Stimulated activated CD4-positive, alpha-beta T cell treated with anti-CD3 and anti-CD28 coated beads, TNF-alpha, amount 100 ng/mL, for 24 hours (primary cell): ENCODE results near the gene TBCD.
A peak's percentile ranks its signal among the peaks of the same experiment; 100 is the strongest.

ENCODE experiments used
- DNase-seq, 3 experiments: peaks; one replicate each; pipeline ENCODE4 v3.0.0-alpha.2; 2020; ENCODE audit warnings: low read depth in 3 of 3

TBCD gene

DNA sequence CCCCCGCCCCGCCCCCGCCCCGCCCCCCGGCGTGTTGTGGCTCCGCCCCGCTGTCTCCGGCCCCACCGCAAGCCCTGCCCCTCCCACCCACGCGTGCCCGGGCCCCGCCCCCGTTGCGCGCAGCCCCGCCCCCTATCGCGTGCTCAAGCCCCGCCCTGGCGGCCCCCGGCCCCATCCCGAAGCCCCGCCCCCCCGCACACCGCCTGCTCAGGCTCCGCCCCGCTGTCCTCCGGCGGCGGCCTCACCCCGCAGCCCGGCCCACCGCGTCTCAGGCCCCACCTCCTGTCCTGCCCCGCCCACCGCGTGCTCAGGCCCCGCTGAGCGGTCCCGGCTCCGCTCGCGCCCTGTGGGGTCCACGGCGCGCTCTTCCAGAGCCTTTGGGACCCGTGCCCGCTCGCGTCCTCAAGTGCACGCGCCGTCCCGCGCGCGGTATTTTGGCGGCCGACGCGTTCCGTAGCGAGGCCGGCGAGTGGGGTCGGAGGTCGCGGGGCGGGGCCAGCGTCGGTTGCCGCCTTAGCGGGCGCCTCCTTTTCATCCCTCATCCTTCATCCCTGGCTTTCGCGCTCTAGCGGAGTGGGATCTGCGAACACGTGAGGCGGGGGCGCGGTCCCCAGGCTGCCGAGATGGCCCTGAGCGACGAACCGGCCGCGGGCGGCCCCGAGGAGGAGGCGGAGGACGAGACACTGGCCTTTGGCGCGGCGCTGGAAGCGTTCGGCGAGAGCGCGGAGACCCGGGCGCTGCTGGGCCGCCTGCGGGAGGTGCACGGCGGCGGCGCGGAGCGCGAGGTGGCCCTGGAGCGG, at the start of gene TBCD:
TBCD (plus strand) TSS at position 495 of the 800 bp plus-strand sequence; CDS start at position 624, 129 bp downstream.
- peak; percentile 76 to 86 (median 78) for DNase-seq

DNA sequence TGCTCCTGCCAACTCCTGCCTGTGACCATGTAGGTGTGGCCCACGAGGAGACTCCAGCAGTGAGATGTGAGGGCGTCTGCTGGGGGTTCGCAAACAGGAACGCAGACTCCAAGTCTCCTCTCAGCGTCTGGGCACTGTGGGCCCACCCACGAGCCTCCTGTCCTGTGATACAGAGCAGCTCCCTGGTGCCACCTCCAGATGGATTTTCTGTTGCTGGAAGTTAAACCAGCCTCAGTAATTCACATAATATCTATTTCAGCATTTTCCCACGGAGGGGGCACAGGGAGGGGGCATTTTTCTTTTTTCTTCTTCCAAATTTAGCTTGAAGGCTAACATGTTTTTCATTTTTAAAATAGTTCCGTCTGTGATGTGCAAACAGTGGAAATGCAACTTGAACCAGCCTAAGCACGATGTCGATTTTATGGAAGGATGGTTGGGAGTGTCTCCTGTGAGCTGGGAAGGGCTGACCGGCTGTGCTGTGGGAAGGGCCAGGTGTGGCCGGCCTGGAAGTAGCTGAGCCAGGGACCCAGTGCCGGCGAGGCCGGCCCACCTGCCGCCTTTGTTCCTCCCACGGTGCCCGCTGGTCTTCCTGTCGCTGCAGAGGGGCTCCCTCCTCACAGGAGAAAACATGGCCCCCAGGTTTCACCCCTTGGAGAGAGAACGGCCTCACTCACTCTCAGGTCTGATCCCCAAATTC, 49.5 kb upstream of the TBCD start:
- no peak for DNase-seq

- DNase-seq, result no peak
Measured at GRCh38 chr17:82703036-82703745, 48.7 kb upstream of the TBCD start.

- DNase-seq, result no peak
Measured at GRCh38 chr17:82703935-82704865, 47.7 kb upstream of the TBCD start.

- DNase-seq, result no peak
Measured at GRCh38 chr17:82704886-82705285, 47.0 kb upstream of the TBCD start.

DNA sequence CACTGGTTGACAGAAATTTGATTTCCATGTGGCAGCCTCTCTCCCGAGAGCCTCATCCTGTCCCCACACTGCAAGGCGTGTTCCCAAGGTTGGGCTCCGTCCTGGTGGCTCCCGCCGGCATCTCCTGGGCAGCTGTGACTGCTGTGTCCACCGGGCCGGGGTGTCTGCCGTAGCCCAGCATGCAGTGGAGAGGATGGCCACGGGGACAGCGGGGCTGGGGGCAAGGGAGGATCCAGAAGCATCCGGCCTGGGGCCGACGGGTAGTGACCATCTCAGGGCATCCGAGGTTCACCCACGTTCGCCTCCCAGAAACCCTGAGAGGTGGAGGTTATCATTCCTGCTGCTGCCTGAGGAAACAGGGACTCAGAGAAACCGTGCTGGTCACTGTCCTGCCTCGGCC, 46.1 kb upstream of the TBCD start:
- DNase-seq, result no peak

DNA sequence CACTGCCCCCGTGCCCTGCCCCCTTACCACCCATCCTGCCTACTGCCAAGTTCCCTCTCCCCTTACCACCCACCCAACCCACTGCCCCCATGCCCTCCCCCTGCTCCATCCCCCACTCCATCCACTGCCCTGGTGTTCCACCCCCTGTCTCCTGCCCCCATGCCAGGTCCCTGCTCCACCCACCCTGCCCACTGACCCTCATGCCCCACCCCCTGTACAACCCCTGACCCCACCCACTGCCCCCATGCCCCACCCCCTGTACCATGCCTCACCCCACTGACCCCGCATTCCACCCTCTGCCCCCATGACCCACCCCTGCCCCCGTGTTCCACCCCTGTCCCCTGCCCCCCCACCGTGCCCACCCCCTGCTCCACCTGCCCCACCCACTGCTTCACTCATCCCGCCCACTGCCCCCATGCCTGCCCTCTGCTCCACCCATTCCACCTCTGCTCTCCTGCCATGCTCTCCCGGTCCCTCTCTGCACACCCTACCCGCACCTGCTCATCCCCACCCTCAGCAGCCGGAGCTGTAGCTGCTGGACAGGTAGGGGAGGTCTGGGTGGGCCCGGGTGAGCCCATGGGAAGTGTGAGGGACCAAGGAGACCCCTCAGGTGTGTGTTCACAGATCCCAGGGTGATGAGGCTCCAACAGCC, 42.7 kb upstream of the TBCD start:
- DNase-seq, result no peak

GRCh38 chr17:82709676-82710498, 42.0 kb upstream of the TBCD start:
- no peak for DNase-seq

GRCh38 chr17:82710499-82711232, 41.2 kb upstream of the TBCD start:
- no peak for DNase-seq

DNA sequence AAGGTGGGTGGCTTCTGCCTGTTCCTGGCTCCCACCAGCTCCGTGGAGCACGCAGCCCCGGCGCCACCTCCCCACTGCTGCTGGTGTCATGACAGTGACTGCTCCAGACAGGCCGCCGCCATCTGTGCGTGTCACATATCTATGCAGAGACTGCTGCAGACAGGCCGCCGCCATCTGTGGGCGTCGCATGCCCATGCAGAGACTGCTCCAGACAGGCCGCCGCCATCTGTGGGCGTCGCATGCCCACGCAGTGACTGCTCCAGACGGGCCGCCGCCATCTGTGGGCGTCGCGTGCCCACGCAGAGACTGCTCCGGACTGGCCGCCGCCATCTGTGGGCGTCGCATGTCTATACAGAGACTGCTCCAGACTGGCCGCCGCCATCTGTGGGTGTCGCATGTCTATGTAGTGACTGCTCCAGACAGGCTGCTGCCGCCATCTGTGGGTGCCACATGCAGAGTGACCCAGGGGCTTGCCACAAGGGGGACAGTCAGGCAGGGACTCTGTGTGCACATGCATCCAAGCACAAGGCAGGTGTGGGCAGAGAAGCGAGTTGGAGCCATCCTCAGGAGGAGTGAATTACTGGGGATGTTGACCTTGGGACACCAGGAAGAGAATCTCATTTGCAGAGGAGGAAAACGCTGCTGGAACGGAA, 38.7 kb upstream of the TBCD start:
- no peak for DNase-seq

DNA sequence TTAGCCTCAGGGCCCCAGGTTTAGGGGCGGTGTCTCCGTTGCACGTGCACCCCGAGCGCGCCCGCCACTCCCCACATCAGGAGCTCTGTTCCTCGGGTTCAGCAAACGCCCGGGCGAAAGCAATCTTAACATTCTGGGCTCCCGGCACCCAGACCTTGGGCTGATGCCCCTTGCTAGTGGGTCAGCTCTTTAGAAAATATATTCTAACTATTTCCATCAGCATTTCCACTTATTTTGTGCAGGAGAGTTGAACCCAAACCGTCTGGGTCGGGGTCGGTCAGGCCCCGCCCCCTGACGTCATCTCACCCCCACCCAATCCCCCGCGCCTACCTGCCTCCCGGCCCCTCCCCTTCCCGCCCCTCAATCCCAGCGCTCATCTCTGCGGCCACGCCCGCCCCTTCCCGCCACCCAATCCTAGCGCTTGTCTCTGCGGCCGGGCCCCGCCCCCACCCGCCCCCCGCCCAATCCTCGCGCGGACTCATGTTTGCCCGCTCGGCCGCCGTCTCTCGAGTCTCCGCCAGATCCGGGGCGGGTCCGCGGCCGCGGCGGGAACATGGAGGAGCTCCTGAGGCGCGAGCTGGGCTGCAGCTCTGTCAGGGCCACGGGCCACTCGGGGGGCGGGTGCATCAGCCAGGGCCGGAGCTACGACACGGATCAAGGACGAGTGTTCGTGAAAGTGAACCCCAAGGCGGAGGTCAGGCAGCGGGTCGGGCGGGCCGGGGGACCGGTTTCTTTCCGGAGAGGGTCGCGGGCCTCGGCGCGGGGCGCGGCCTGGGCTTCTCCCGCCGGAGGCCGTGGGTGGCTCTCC, 35.5 kb upstream of the TBCD start, which contains the start of gene FN3KRP:
FN3KRP (plus strand) TSS at position 504 of the 808 bp plus-strand sequence; CDS start at position 554, 50 bp downstream.
- peak; percentile 66 to 97 (median 86) for DNase-seq

GRCh38 chr17:82718986-82719685, 32.7 kb upstream of the TBCD start:
- DNase-seq, result no peak

DNA sequence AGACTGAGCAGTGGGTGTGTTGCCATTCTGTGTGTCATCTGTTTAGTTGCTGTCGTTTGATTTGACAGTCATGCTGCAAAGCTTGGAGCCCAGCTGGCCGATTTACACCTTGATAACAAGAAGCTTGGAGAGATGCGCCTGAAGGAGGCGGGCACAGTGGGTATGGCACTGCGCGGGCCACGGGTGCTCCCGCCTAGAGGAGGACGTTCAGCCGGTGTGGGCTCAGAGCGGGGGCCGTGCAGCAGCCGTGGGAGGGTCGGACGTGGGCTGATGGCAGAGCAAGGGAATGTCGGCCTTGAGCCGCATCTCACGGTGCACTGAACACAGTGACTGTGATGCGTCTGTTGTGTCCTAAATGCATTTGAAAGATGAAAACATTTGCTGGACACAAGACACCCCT, 31.7 kb upstream of the TBCD start:
- DNase-seq, result no peak

- DNase-seq, result no peak
Measured at GRCh38 chr17:82722341-82723013, 29.4 kb upstream of the TBCD start.

DNA sequence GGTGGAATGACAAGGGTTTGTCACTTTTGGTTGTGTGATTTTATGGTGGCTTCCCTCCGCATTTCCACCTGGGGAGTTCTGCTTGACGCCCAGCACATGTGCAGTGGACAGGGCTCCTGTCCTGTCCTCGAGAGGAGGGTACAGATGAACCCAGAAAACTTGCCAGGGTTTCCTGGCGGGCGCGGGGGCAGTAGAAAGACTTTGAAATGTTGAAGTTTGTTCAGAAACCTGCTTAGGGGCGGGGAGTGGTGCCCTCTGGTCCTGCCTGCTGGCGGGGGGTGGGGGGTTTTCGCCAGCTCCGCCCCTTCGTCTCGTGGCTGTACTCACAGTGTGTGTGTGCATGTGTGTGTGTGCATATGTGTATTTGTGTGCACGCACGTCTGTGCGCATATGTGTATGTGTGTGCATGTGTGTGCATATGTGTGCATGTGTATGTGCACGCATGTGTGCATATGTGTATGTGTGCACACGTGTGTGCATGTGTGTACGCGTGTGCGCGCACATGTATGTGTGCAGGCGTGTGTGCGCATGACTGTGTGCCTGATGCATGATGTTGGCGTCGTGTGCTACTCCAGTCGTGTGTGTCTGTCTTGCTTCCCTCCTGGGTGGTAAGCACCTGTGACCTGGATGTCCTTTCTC, 28.6 kb upstream of the TBCD start:
- no peak for DNase-seq

GRCh38 chr17:82726427-82726826, 25.4 kb upstream of the TBCD start:
- no peak for DNase-seq
